ENCODE data around the gene C19orf44. TPM values are rescaled to one million over a fixed set of nuclear protein-coding genes. Genes with fewer than 3 reads are reported as not detected.
"Not testable (repeated sequence)": the region's sequence is repeated elsewhere in the genome, so short reads cannot be mapped to it uniquely, and the experiment has no call there.

The C19orf44 gene
- polyA plus RNA-seq, 2 of the 4 experiments (the other 2 are of a cell fraction), result 2.9 to 3.0 TPM

- peaks cover 10% of the 10 kb centered on the region; the same call in 2 of the 3 replicates for H3K4me1 ChIP-seq
- POLR2A ChIA-PET, result no interaction called here
- FAIRE-seq (no peak), ATAC-seq (peak in 1 of 2 experiments; percentile 55; a peak in 4 of 6 replicates), DNase-seq (ENCODE audit: low read depth in 1 of 2, low spot score in 1 of 2) (no peak)
- H3K9me3 ChIP-seq, result no peaks in the 10 kb centered on the region
- CTCF ChIA-PET, result no interaction called here
- peak overlapping the region; percentile 98 for H3K4me2 ChIP-seq
- WGBS (ENCODE audit: missing lambda C conversion rate), result 9% methylated on average over 21 of the region's 67 CpGs
- TF ChIP-seq GATA3 (IDR thresholded peaks at IDR 0.05; ENCODE audit: borderline replicate concordance) (no peak), HES2 (IDR thresholded peaks at IDR 0.05) (no peak), RARB (CRISPR knock-in tag; IDR thresholded peaks at IDR 0.05) (no peak), SMC3 (IDR thresholded peaks at IDR 0.05) (no peak), BHLHE40 (IDR thresholded peaks at IDR 0.05; ENCODE audit: low read depth, low read length) (no peak)
- peak overlapping the region; percentile 89 for H3K4me3 ChIP-seq
- H3K27ac ChIP-seq, result peak overlapping the region; percentile 91 to 95
These were observed 25.0 kb upstream of the C19orf44 start for GRCh38 chr19:16470911-16471811.

GRCh38 chr19:16472559-16472899 is 23.7 kb upstream of the C19orf44 start:
- DNase-seq (ENCODE audit: low read depth in 1 of 2, low spot score in 1 of 2); CTCF ChIA-PET; FAIRE-seq; ATAC-seq; H3K4me1 ChIP-seq; POLR2A ChIA-PET; H3K9me3 ChIP-seq: not testable (repeated sequence)
- H3K4me3 ChIP-seq, result peak overlapping the region; percentile 89; the same call in 2 of the 3 replicates
- 84% methylated on average over 2 of the region's 2 CpGs for WGBS (ENCODE audit: missing lambda C conversion rate)
- H3K4me2 ChIP-seq, result peak overlapping the region; percentile 88
- peak overlapping the region; percentile 87 to 95; a peak in 5 of 6 replicates for H3K27ac ChIP-seq

GRCh38 chr19:16472992-16473391 is 23.2 kb upstream of the C19orf44 start:
- H3K4me2 ChIP-seq, result no peak overlapping the region
- FAIRE-seq, result no peak
- WGBS (ENCODE audit: missing lambda C conversion rate), result 81% methylated on average over 2 of the region's 2 CpGs
- H3K27ac ChIP-seq, result no peak overlapping the region
- DNase-seq (ENCODE audit: low read depth in 1 of 2, low spot score in 1 of 2), result no peak
- no peaks in the 10 kb centered on the region for H3K9me3 ChIP-seq
- CTCF ChIA-PET, result no interaction called here
- TF ChIP-seq HDAC2 (IDR thresholded peaks at IDR 0.05) (no peak), MYC (IDR thresholded peaks at IDR 0.05; ENCODE audit: borderline replicate concordance, low read length) (no peak), TP53 (CRISPR knock-in tag; IDR thresholded peaks at IDR 0.05) (no peak), KDM5A (IDR thresholded peaks at IDR 0.05) (no peak), MAX (IDR thresholded peaks at IDR 0.05) (no peak), BHLHE40 (IDR thresholded peaks at IDR 0.05; ENCODE audit: low read depth, low read length) (no peak), POLR2A (IDR thresholded peaks at IDR 0.05; ENCODE audit: low read length) (no peak), FOSB (CRISPR knock-in tag; IDR thresholded peaks at IDR 0.05) (no peak), HES2 (IDR thresholded peaks at IDR 0.05) (no peak), PHF8 (IDR thresholded peaks at IDR 0.05; ENCODE audit: borderline replicate concordance, low read depth) (no peak), FOSL2 (IDR thresholded peaks at IDR 0.05) (no peak), FOSL2 (CRISPR knock-in tag; IDR thresholded peaks at IDR 0.05) (no peak), SREBF2 (IDR thresholded peaks at IDR 0.05) (no peak), ZSCAN20 (CRISPR knock-in tag; IDR thresholded peaks at IDR 0.05) (no peak)
- no peak overlapping the region for H3K4me3 ChIP-seq
- peaks cover 10% of the 10 kb centered on the region; the same call in 2 of the 3 replicates for H3K4me1 ChIP-seq
- no peak for ATAC-seq
- POLR2A ChIA-PET, result no interaction called here

GRCh38 chr19:16473875-16474392 is 22.3 kb upstream of the C19orf44 start:
- ATAC-seq (no peak), FAIRE-seq (no peak), DNase-seq (ENCODE audit: low read depth in 1 of 2, low spot score in 1 of 2) (no peak)
- POLR2A ChIA-PET, result no interaction called here
- peaks cover 10% of the 10 kb centered on the region; the same call in 2 of the 3 replicates for H3K4me1 ChIP-seq
- H3K9me3 ChIP-seq, result no peaks in the 10 kb centered on the region
- WGBS (ENCODE audit: missing lambda C conversion rate), result 87% methylated on average over 13 of the region's 13 CpGs
- H3K27ac ChIP-seq, result no peak overlapping the region
- TF ChIP-seq PBX3 (IDR thresholded peaks at IDR 0.05) (no peak), CEBPB (IDR thresholded peaks at IDR 0.05) (peak in 1 of 2 experiments; percentile 36; a peak in 1 of 4 replicates), GATA3 (IDR thresholded peaks at IDR 0.05; ENCODE audit: borderline replicate concordance) (no peak), PHF8 (IDR thresholded peaks at IDR 0.05; ENCODE audit: borderline replicate concordance, low read depth) (no peak), REST (IDR thresholded peaks at IDR 0.05) (no peak), E2F6 (IDR thresholded peaks at IDR 0.05; ENCODE audit: borderline replicate concordance, low read depth) (no peak)
- no peak overlapping the region for H3K4me3 ChIP-seq
- CTCF ChIA-PET, result no interaction called here
- no peak overlapping the region for H3K4me2 ChIP-seq

Measured in A549 (cell line).